NCI-H1436 treated with DMSO at 0.1 percent for 48 hours (cell line): ENCODE data around the gene DIS3L2.
"Not testable (repeated sequence)": the region's sequence is repeated elsewhere in the genome, so short reads cannot be mapped to it uniquely, and the experiment has no call there.

Experiments used
- DNase-seq: peaks from one replicate; lab custom pipeline; 2025; lab: John Stamatoyannopoulos, UW

The DIS3L2 gene

GRCh38 chr2:232369126-232369951 is 407.8 kb downstream of the DIS3L2 start:
- no peak for DNase-seq

GRCh38 chr2:232370007-232370406 is 408.5 kb downstream of the DIS3L2 start:
- not testable (repeated sequence) for DNase-seq

- DNase-seq = no peak
Measured at GRCh38 chr2:232372231-232373208, 411.0 kb downstream of the DIS3L2 start.

GRCh38 chr2:232374356-232374755 is 412.8 kb downstream of the DIS3L2 start:
- DNase-seq = no peak

- DNase-seq = no peak
Measured at GRCh38 chr2:232375164-232375563, 413.7 kb downstream of the DIS3L2 start.

- no peak for DNase-seq
Measured at GRCh38 chr2:232376260-232376659, 414.7 kb downstream of the DIS3L2 start.

GRCh38 chr2:232376713-232377112 is 415.2 kb downstream of the DIS3L2 start:
- no peak for DNase-seq

GRCh38 chr2:232377319-232377718 is 415.8 kb downstream of the DIS3L2 start:
- DNase-seq = no peak

- no peak for DNase-seq
Measured at GRCh38 chr2:232377841-232378734, 416.6 kb downstream of the DIS3L2 start.

- DNase-seq = not testable (repeated sequence)
Measured at GRCh38 chr2:232378735-232379151, 417.2 kb downstream of the DIS3L2 start, which contains the start of gene ALPP. Gene ALPP, plus strand, starts transcription at chr2:232378751. Its CDS starts 52 bp downstream, at chr2:232378803.

GRCh38 chr2:232379610-232380590 is 418.4 kb downstream of the DIS3L2 start:
- not testable (repeated sequence) for DNase-seq

GRCh38 chr2:232381204-232382031 is 419.9 kb downstream of the DIS3L2 start:
- DNase-seq = not testable (repeated sequence)

- no peak for DNase-seq
Measured at GRCh38 chr2:232382331-232383225, 421.1 kb downstream of the DIS3L2 start.

GRCh38 chr2:232384466-232384865 is 423.0 kb downstream of the DIS3L2 start:
- no peak for DNase-seq

GRCh38 chr2:232385058-232385457 is 423.5 kb downstream of the DIS3L2 start:
- not testable (repeated sequence) for DNase-seq

GRCh38 chr2:232385660-232386489 is 424.4 kb downstream of the DIS3L2 start:
- no peak for DNase-seq

GRCh38 chr2:232386490-232386739 is 424.9 kb downstream of the DIS3L2 start:
- DNase-seq = no peak
